ENCODE data around the gene TDRD1. TPM values are rescaled to one million over a fixed set of nuclear protein-coding genes. Genes with fewer than 3 reads are reported as not detected.
A peak's percentile ranks its signal among the peaks of the same experiment; 100 is the strongest.

The TDRD1 gene
- total RNA-seq, 5 donors from 2014 or later (not counting 1 experiment from before 2014, with no cell fraction given), result 0.12 to 0.38 (median 0.25) TPM; not detected in 1

- WGBS (ENCODE audit: insufficient coverage), result no CpG with 5 or more reads among the region's 2 CpGs
- H3K4me1 ChIP-seq (ENCODE audit: control insufficient read depth in 1 of 2, extremely low read depth in 1 of 2, insufficient read depth in 2 of 2, low read length in 2 of 2), result peaks cover 3 to 8% of the 10 kb centered on the region in 2 experiments
- DNase-seq (no peak), ATAC-seq (replicated peaks in 1 of 4) (peak in 1 of 4 experiments; percentile 55)
- H3K36me3 Mint-ChIP-seq, result peaks cover 42% of the 10 kb centered on the region
- H3K9me3 ChIP-seq, result no peaks in the 10 kb centered on the region
- no peak overlapping the region for H3K27ac Mint-ChIP-seq
- no peaks in the 10 kb centered on the region for H3K9me3 Mint-ChIP-seq
- H3K27ac ChIP-seq (ENCODE audit: low read length), result no peak overlapping the region
- H3K4me3 Mint-ChIP-seq, result no peak overlapping the region
- H3K36me3 ChIP-seq (ENCODE audit: control insufficient read depth in 2 of 2, extremely low read depth in 1 of 2, insufficient read depth in 1 of 2, low read length in 1 of 2), result peaks cover 0 to 17% of the 10 kb centered on the region in 2 donors
- POLR2A ChIA-PET, result interaction anchor here in 1 of 2 donors (0.7 kb wide), 1 partner anchor 13 kb away, joined by 3 read pairs; no protein-coding TSS in a partner anchor
- CTCF ChIA-PET, result interaction anchor here in 1 of 2 donors (1.1 kb wide), 1 partner anchor 10 kb away, joined by 3 read pairs; no protein-coding TSS in a partner anchor
- no peaks in the 10 kb centered on the region for H3K27me3 Mint-ChIP-seq
- H3K4me1 Mint-ChIP-seq, result peaks cover 56 to 60% (median 60%) of the 10 kb centered on the region in 3 donors
- H3K4me3 ChIP-seq (ENCODE audit: control insufficient read depth in 1 of 2, extremely low read depth in 1 of 2, low read length in 1 of 2), result no peak overlapping the region
- no peaks in the 10 kb centered on the region for H3K27me3 ChIP-seq (replicated peaks in 1 of 2; ENCODE audit: control insufficient read depth in 2 of 2, extremely low read depth in 1 of 2, insufficient read depth in 2 of 2, low read length in 1 of 2)
Measured at GRCh38 chr10:114163062-114163461, 16.1 kb upstream of the TDRD1 start.

GRCh38 chr10:114166043-114166442 lies 13.1 kb upstream of the TDRD1 start:
- H3K27me3 ChIP-seq (replicated peaks in 1 of 2; ENCODE audit: control insufficient read depth in 2 of 2, extremely low read depth in 1 of 2, insufficient read depth in 2 of 2, low read length in 1 of 2), result no peaks in the 10 kb centered on the region
- Mint-ChIP-seq H3K4me1 (peaks cover 64 to 71% (median 66%) of the 10 kb centered on the region in 3 donors), H3K27ac (no peak overlapping the region), H3K27me3 (no peaks in the 10 kb centered on the region), H3K9me3 (peaks cover 0 to 6% (median 4%) of the 10 kb centered on the region in 3 donors), H3K4me3 (no peak overlapping the region), H3K36me3 (peaks cover 54% of the 10 kb centered on the region)
- no peaks in the 10 kb centered on the region for H3K9me3 ChIP-seq
- H3K27ac ChIP-seq (ENCODE audit: low read length), result no peak overlapping the region
- H3K36me3 ChIP-seq (ENCODE audit: control insufficient read depth in 2 of 2, extremely low read depth in 1 of 2, insufficient read depth in 1 of 2, low read length in 1 of 2), result peaks cover 0 to 12% of the 10 kb centered on the region in 2 donors
- DNase-seq (no peak), ATAC-seq (replicated peaks in 1 of 4) (no peak)
- 86% methylated on average over 2 of the region's 3 CpGs for WGBS (ENCODE audit: insufficient coverage)
- peaks cover 3 to 4% of the 10 kb centered on the region in 2 experiments for H3K4me1 ChIP-seq (ENCODE audit: control insufficient read depth in 1 of 2, extremely low read depth in 1 of 2, insufficient read depth in 2 of 2, low read length in 2 of 2)
- CTCF ChIA-PET, result no interaction called here
- no peak overlapping the region for H3K4me3 ChIP-seq (ENCODE audit: control insufficient read depth in 1 of 2, extremely low read depth in 1 of 2, low read length in 1 of 2)
- POLR2A ChIA-PET, result interaction anchor here in 1 of 2 donors (0.6 kb wide), 1 partner anchor 8 kb away, joined by 5 read pairs; no protein-coding TSS in a partner anchor

GRCh38 chr10:114166494-114166893 lies 12.7 kb upstream of the TDRD1 start:
- no CpG with 5 or more reads among the region's 3 CpGs for WGBS (ENCODE audit: insufficient coverage)
- Mint-ChIP-seq H3K9me3 (peaks cover 0 to 6% (median 4%) of the 10 kb centered on the region in 3 donors), H3K4me3 (no peak overlapping the region), H3K27ac (no peak overlapping the region), H3K27me3 (no peaks in the 10 kb centered on the region), H3K36me3 (peaks cover 50% of the 10 kb centered on the region), H3K4me1 (peaks cover 62 to 70% (median 64%) of the 10 kb centered on the region in 3 donors)
- DNase-seq, result no peak
- CTCF ChIA-PET, result interaction anchor here in 1 of 2 donors (1.4 kb wide), 1 partner anchor 11 kb away, joined by 3 read pairs; no protein-coding TSS in a partner anchor
- H3K36me3 ChIP-seq (ENCODE audit: control insufficient read depth in 2 of 2, extremely low read depth in 1 of 2, insufficient read depth in 1 of 2, low read length in 1 of 2), result peaks cover 0 to 11% of the 10 kb centered on the region in 2 donors
- H3K9me3 ChIP-seq, result no peaks in the 10 kb centered on the region
- H3K27me3 ChIP-seq (replicated peaks in 1 of 2; ENCODE audit: control insufficient read depth in 2 of 2, extremely low read depth in 1 of 2, insufficient read depth in 2 of 2, low read length in 1 of 2), result no peaks in the 10 kb centered on the region
- no peak overlapping the region for H3K27ac ChIP-seq (ENCODE audit: low read length)
- POLR2A ChIA-PET, result interaction anchor here in 1 of 2 donors (0.5 kb wide), 1 partner anchor 29 kb away, joined by 8 read pairs; no protein-coding TSS in a partner anchor
- no peak for ATAC-seq (replicated peaks in 1 of 4)
- no peak overlapping the region for H3K4me3 ChIP-seq (ENCODE audit: control insufficient read depth in 1 of 2, extremely low read depth in 1 of 2, low read length in 1 of 2)
- peaks cover 3 to 4% of the 10 kb centered on the region in 2 experiments for H3K4me1 ChIP-seq (ENCODE audit: control insufficient read depth in 1 of 2, extremely low read depth in 1 of 2, insufficient read depth in 2 of 2, low read length in 2 of 2)

GRCh38 chr10:114167985-114168384 lies 11.2 kb upstream of the TDRD1 start:
- Histone ChIP-seq H3K27ac (ENCODE audit: low read length) (no peak overlapping the region), H3K27me3 (replicated peaks in 1 of 2; ENCODE audit: control insufficient read depth in 2 of 2, extremely low read depth in 1 of 2, insufficient read depth in 2 of 2, low read length in 1 of 2) (no peaks in the 10 kb centered on the region), H3K4me3 (ENCODE audit: control insufficient read depth in 1 of 2, extremely low read depth in 1 of 2, low read length in 1 of 2) (no peak overlapping the region), H3K4me1 (ENCODE audit: control insufficient read depth in 1 of 2, extremely low read depth in 1 of 2, insufficient read depth in 2 of 2, low read length in 2 of 2) (peaks cover 4 to 16% of the 10 kb centered on the region in 2 experiments), H3K9me3 (no peaks in the 10 kb centered on the region), H3K36me3 (ENCODE audit: control insufficient read depth in 2 of 2, extremely low read depth in 1 of 2, insufficient read depth in 1 of 2, low read length in 1 of 2) (peaks cover 0 to 2% of the 10 kb centered on the region in 2 donors)
- ATAC-seq (replicated peaks in 1 of 4) (no peak), DNase-seq (no peak)
- no CpG with 5 or more reads among the region's 3 CpGs for WGBS (ENCODE audit: insufficient coverage)
- ChIA-PET POLR2A (interaction anchor here (0.6 to 0.7 kb wide), 5 partner anchors 28 to 648 kb away, joined by 3 to 10 read pairs (median 8); no protein-coding TSS in a partner anchor), CTCF (interaction anchor here in 1 of 2 donors (0.9 kb wide), 1 partner anchor 11 kb away, joined by 8 read pairs; the partner anchor contains the start of gene TDRD1)
- Mint-ChIP-seq H3K4me1 (peaks cover 65 to 75% (median 68%) of the 10 kb centered on the region in 3 donors), H3K4me3 (no peak overlapping the region), H3K9me3 (peaks cover 0 to 6% (median 4%) of the 10 kb centered on the region in 3 donors), H3K27me3 (no peaks in the 10 kb centered on the region), H3K36me3 (peaks cover 39% of the 10 kb centered on the region), H3K27ac (no peak overlapping the region)

- ChIA-PET CTCF (interaction anchor here in 1 of 2 donors (0.9 kb wide), 1 partner anchor 10 kb away, joined by 8 read pairs; the partner anchor contains the start of gene TDRD1), POLR2A (interaction anchor here (0.6 kb wide), 2 partner anchors 67 to 647 kb away, joined by 3 to 4 read pairs; no protein-coding TSS in a partner anchor)
- Mint-ChIP-seq H3K9me3 (peaks cover 0 to 6% (median 4%) of the 10 kb centered on the region in 3 donors), H3K4me1 (peaks cover 64 to 72% (median 66%) of the 10 kb centered on the region in 3 donors), H3K36me3 (peaks cover 34% of the 10 kb centered on the region), H3K4me3 (no peak overlapping the region), H3K27me3 (no peaks in the 10 kb centered on the region), H3K27ac (peak overlapping the region in 1 of 2 donors; percentile 45)
- no CpG with 5 or more reads among the region's 3 CpGs for WGBS (ENCODE audit: insufficient coverage)
- no peaks in the 10 kb centered on the region for H3K36me3 ChIP-seq (ENCODE audit: control insufficient read depth in 2 of 2, extremely low read depth in 1 of 2, insufficient read depth in 1 of 2, low read length in 1 of 2)
- no peaks in the 10 kb centered on the region for H3K27me3 ChIP-seq (replicated peaks in 1 of 2; ENCODE audit: control insufficient read depth in 2 of 2, extremely low read depth in 1 of 2, insufficient read depth in 2 of 2, low read length in 1 of 2)
- peaks cover 4 to 15% of the 10 kb centered on the region in 2 experiments for H3K4me1 ChIP-seq (ENCODE audit: control insufficient read depth in 1 of 2, extremely low read depth in 1 of 2, insufficient read depth in 2 of 2, low read length in 2 of 2)
- no peak overlapping the region for H3K4me3 ChIP-seq (ENCODE audit: control insufficient read depth in 1 of 2, extremely low read depth in 1 of 2, low read length in 1 of 2)
- no peak for DNase-seq
- no peak for ATAC-seq (replicated peaks in 1 of 4)
- no peaks in the 10 kb centered on the region for H3K9me3 ChIP-seq
- no peak overlapping the region for H3K27ac ChIP-seq (ENCODE audit: low read length)
Measured at GRCh38 chr10:114168450-114169009, 10.6 kb upstream of the TDRD1 start.

- WGBS (ENCODE audit: insufficient coverage), result no CpG with 5 or more reads among the region's 1 CpG
- Mint-ChIP-seq H3K4me3 (peak overlapping the region; percentile 99), H3K27ac (peak overlapping the region; percentile 90 to 96), H3K4me1 (peaks cover 44 to 60% (median 59%) of the 10 kb centered on the region in 3 donors), H3K36me3 (peaks cover 20% of the 10 kb centered on the region), H3K9me3 (peaks cover 0 to 6% (median 4%) of the 10 kb centered on the region in 3 donors), H3K27me3 (no peaks in the 10 kb centered on the region)
- H3K27me3 ChIP-seq (replicated peaks in 1 of 2; ENCODE audit: control insufficient read depth in 2 of 2, extremely low read depth in 1 of 2, insufficient read depth in 2 of 2, low read length in 1 of 2), result no peaks in the 10 kb centered on the region
- no peak overlapping the region for H3K4me3 ChIP-seq (ENCODE audit: control insufficient read depth in 1 of 2, extremely low read depth in 1 of 2, low read length in 1 of 2)
- H3K36me3 ChIP-seq (ENCODE audit: control insufficient read depth in 2 of 2, extremely low read depth in 1 of 2, insufficient read depth in 1 of 2, low read length in 1 of 2), result no peaks in the 10 kb centered on the region
- DNase-seq (peak in 1 of 35 experiments; percentile 11), ATAC-seq (replicated peaks in 1 of 4) (no peak)
- peaks cover 0 to 20% of the 10 kb centered on the region in 2 experiments for H3K4me1 ChIP-seq (ENCODE audit: control insufficient read depth in 1 of 2, extremely low read depth in 1 of 2, insufficient read depth in 2 of 2, low read length in 2 of 2)
- H3K27ac ChIP-seq (ENCODE audit: low read length), result no peak overlapping the region
- no peaks in the 10 kb centered on the region for H3K9me3 ChIP-seq
- POLR2A ChIA-PET, result no interaction called here
- CTCF ChIA-PET, result interaction anchor here (0.5 to 1.0 kb wide), 2 partner anchors 9 to 12 kb away, joined by 3 to 8 read pairs; no protein-coding TSS in a partner anchor
Measured at GRCh38 chr10:114172216-114172615, 6.9 kb upstream of the TDRD1 start.

Measured in T-cell (primary cell).